NK-92 (cell line): Measurements from ENCODE around the gene SH3PXD2A.
"Not testable (repeated sequence)": the region's sequence is repeated elsewhere in the genome, so short reads cannot be mapped to it uniquely, and the experiment has no call there.

Source experiments
- DNase-seq: peaks from one replicate; lab custom pipeline; 2025; ENCODE audit not compliant: unreplicated experiment; lab: John Stamatoyannopoulos, UW

The SH3PXD2A gene

GRCh38 chr10:103612462-103613365 lies 242.7 kb downstream of the SH3PXD2A start:
- DNase-seq: no peak

DNA sequence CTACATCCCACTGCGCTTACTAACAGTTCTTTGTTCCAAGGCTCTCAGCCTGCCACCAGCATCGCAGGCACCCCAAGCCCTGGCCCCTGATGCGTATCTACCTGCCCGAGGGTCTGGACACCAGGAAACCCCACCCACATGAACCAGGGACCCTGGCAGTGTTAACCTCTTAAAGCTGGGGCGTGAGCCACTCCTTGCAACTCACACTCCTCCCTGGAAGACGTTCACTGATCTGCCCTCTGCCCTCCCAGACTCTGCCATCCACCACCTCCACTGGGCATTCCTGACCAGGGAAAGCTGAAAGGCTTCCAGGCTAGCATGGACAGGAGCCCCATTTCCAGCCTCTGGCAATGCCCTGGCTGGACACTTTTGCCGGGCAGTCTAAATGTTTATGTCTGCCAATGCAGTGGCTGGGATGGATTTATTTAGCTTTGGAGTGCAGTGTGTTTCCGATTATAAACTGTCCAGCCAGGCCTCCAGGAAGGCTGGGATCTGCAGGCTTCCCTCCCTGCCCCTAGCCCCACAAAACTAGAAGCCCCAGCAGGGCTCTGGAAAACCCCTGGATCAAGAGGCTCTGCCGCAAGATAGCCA lies 244.4 kb downstream of the SH3PXD2A start:
- no peak for DNase-seq

GRCh38 chr10:103610083-103610472 lies 245.3 kb downstream of the SH3PXD2A start:
- DNase-seq: no peak

- DNase-seq: no peak
Measured at GRCh38 chr10:103609231-103610082, 245.9 kb downstream of the SH3PXD2A start.

GRCh38 chr10:103608056-103608455 lies 247.3 kb downstream of the SH3PXD2A start:
- DNase-seq: not testable (repeated sequence)

GRCh38 chr10:103607051-103607450 lies 248.3 kb downstream of the SH3PXD2A start:
- not testable (repeated sequence) for DNase-seq

DNA sequence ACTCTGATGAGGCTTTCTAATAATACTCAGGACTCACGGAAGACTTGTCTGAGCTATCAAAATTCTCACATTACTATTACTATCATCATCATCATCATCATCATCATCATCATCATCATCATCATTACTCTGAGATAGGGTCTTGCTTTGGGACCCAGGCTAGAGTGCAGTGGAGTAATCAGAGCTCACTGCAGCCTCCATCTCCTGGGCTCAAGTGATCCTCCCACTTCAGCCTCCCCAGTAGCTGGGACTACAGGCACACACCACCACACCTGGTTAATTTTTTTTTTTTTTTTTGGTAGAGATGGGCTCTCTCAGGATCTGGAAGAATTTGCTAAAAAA lies 249.3 kb downstream of the SH3PXD2A start:
- DNase-seq: not testable (repeated sequence)

DNA sequence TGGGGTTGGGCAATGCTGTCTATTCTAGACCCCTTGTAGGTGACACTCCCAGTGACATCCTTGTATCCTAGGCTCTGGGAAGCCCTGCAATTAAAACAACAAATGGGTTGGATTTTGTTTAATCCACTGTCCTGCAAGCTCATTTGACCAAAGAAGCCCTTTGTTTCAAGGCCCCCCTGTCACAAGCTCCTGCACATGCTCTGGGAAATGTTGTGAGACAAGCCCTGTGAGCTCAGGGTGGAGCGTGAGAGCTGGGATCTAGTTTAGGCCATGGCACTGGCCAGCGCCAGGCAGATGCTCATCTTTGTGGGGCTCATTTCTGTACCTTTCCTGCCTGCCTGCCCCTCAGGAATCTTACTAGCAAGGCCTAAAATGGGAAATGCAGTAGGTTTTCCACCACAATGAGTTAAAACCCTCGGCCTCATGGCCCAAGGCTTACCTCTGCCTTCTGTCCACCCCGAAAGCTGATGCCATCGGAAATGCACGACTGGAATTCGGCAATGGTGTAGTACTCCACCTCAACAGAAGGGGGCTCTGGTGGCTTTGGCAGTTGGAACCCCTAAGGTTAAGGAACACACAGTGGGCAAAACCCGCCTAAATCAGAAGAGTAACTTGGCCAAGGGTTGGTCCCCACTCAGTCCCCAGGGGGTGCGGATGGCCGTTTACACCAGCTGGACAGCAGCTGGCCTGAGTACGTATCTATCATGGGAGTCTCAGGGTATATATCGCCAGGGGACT lies 249.8 kb downstream of the SH3PXD2A start:
- DNase-seq: no peak

DNA sequence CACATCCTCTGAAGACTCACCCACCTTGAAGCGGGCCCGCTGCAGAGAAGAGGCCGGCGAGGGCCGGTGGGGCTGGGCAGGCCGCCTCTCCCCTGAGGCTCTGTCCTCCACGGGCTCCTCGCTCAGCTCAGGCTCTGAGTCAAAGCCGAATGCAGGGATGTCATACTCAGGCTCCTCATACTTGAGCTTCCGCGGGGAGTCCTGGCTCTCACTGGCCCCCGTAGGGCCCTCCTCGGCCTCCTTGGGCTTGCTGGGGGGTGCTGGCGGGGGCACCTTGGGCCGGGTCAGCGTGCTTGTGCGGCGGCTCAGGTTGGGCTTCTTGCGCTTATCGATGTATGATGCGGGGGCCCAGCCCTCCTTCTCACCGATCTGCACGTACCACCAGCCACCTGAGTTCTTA lies 252.0 kb downstream of the SH3PXD2A start:
- DNase-seq: no peak

DNA sequence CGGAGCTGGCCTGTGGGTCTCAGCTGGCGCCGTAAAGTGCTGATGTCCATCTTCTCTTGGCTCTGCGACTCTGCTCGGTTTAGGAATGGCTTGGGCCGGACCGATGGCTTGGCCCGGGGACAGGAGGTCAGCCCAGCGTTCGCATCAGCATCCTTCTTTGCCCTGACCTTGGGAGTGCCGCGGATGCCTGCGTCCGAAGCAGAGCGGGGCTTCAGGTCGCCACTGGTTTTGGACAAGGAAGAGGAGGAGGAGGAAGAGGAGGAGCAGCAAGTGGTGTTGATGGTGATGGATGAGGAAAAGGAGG lies 252.6 kb downstream of the SH3PXD2A start:
- DNase-seq: no peak

GRCh38 chr10:103602028-103602851 lies 253.1 kb downstream of the SH3PXD2A start:
- DNase-seq: no peak

GRCh38 chr10:103600956-103601569 lies 254.3 kb downstream of the SH3PXD2A start:
- no peak for DNase-seq

GRCh38 chr10:103600325-103600724 lies 255.1 kb downstream of the SH3PXD2A start:
- DNase-seq: no peak

GRCh38 chr10:103599907-103600306 lies 255.5 kb downstream of the SH3PXD2A start:
- DNase-seq: no peak

GRCh38 chr10:103599211-103599610 lies 256.2 kb downstream of the SH3PXD2A start:
- DNase-seq: no peak

- no peak for DNase-seq
Measured at GRCh38 chr10:103598654-103599115, 256.7 kb downstream of the SH3PXD2A start.

DNA sequence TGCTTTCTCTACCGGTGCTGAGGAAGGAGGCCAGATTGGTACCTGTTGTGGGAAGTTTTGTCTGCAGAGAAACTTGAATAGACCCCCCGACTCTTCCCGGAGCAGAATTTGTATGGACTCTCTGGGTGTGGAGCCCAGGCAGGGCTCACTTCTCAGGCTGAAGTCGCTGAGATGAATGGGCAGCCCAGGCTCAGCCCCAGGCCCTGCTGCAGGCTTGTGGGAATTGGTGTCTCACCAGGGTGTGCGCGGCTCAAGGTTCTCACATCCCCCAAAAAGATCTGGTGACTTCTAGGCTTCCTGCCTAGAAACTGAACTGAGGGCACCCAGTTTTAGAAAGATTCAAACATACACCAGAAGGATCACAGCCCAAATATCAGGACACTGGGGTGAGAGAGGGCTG lies 258.4 kb downstream of the SH3PXD2A start:
- no peak for DNase-seq

GRCh38 chr10:103595933-103596726 lies 259.2 kb downstream of the SH3PXD2A start:
- DNase-seq: no peak

DNA sequence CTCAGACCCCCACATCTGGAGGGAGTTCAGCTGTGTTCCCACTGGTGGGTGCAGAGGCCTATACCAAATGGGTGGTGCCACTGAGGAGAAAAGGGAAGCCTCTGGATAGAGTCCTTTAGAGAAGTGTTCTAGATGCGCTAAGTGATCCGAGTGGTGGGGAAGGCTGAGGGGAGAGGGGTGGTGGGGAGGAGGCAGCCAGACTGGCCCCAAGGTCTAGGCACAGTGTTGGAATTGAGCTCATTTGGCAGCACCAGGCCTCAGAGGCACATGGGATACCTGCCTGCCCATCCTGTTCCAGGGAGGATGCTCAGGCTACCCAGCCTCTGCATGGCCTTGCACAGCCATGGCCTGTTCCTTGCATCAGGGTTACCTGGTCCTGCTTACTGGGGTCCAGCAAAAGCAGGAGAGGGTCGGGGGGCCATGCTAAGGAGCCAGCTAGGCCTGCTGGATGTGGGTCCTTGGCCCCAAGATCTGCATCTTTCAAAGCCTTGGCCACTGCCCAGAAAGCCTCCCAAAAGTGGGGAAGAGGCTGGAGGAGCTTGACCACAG lies 262.3 kb downstream of the SH3PXD2A start:
- no peak for DNase-seq
